ENCODE data around the gene BEST2. TPM values are rescaled to one million over a fixed set of nuclear protein-coding genes. Genes with fewer than 3 reads are reported as not detected.

The BEST2 gene
- polyA plus RNA-seq, 4 donors = 0.13 to 0.14 TPM; not detected in 2

GRCh38 chr19:12766051-12766521 lies 14.5 kb downstream of the BEST2 start:
- DNase-seq (ENCODE audit: low read depth in 4 of 4, low spot score in 2 of 4) = no peak

DNA sequence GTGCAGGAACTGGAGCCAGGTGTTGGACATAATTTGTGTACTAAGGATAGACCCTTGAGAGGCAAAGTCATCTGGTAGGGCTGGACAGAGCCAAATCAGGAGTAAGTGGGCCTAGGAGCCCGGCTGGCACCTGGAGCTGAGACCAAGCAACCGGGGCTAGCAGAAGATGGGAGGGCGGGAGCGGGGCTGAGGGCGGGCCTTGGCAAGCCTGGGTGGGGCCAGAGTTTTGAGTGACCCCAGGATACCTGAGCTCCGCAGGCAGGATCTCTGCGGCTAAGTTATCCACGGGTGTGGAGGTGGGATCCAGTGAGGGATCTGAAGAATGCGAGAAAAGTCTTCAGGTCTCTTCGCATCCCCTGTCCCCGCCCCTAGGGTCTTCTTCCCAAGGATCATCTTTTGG lies 15.6 kb downstream of the BEST2 start:
- DNase-seq (ENCODE audit: low read depth in 4 of 4, low spot score in 2 of 4) = no peak

DNA sequence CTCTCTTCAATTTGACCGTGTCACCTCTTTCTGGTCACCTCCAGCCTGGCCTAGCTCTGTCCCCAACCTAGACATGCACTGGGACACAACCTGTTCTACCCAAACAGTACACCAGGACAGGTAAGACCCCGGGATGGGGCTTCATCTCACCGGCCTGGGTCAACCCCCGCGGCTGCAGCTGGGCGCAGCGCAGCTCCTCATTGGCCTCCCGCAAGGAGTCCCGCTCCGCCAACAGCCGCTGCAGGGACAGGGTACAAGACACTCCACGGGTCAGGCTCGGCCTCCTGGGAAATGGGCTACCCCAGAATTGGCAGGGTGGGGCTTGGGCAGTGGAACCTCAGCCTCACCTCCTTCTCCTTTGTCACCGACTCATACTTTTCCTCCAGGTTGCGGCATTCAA lies 16.1 kb downstream of the BEST2 start:
- DNase-seq (ENCODE audit: low read depth in 4 of 4, low spot score in 2 of 4) = no peak

DNA sequence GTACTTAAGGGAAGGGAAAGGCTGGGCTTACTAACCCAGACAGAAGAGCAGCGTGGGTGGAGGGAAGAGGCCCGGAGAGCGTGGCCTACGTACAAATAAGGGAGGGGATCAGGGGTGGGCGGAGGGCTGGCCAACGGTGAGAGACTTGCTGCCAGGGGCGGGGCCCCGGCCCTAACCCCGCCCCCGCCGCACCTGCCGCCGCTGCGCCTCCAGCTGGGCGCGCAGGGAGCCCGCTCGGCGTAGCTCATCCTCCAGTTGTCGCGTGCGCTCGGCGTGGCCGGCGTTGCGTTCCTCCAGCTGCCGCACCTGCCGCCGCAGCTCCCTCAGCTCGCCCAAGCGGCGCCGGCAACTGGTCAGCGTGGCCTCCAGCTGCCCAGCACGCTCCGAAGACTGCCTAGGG lies 18.1 kb downstream of the BEST2 start:
- DNase-seq (ENCODE audit: low read depth in 4 of 4, low spot score in 2 of 4) = no peak

DNA sequence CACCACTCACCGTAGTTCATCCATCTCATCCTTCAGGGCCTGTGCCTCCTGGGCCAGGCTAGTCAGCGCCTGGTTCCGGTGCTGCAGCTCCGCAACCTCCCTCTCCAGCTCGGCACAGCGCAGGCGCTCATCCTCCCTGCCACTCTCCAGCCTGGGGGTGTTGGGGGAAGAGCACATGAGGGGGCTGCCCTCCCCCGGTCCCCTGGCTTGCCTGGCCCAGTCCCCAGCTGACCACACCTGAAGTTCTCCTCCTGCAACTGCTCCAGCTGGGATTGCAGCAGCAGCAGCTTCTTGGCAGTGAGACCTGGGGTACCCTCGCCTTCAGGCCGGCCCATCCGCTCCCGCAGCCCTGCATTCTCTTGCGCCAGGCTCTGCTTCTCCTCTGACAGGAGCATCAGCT lies 19.3 kb downstream of the BEST2 start:
- DNase-seq (ENCODE audit: low read depth in 4 of 4, low spot score in 2 of 4) = no peak

GRCh38 chr19:12772323-12772722 lies 20.7 kb downstream of the BEST2 start:
- no peak for DNase-seq (ENCODE audit: low read depth in 4 of 4, low spot score in 2 of 4)

DNA sequence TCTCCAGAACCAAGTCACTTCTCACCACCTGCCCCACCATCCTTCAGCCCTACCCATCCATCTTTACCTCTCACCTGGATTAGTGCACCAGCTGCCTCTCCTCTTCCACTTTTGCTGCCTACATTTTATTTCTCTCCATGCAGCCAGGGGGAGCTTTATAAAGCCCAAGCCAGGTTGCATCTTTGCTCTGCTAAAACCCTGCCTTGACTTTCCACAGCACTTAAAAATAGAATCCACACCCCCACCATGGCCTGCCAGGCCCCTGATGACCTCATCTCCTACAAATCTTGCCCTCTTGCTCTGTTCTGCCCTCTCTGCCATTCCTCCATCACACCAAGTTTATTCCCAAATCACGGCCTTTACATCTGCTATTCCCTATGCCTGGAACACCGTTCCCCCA lies 22.0 kb downstream of the BEST2 start:
- DNase-seq (ENCODE audit: low read depth in 4 of 4, low spot score in 2 of 4) = no peak

- DNase-seq (ENCODE audit: low read depth in 4 of 4, low spot score in 2 of 4) = no peak
Observed at GRCh38 chr19:12774588-12775555, 23.3 kb downstream of the BEST2 start, which contains the start of gene HOOK2. Gene HOOK2, minus strand, starts transcription at chr19:12775552. Its CDS starts 103 bp downstream, at chr19:12775449.

GRCh38 chr19:12777217-12778016 lies 25.8 kb downstream of the BEST2 start:
- no peak for DNase-seq (ENCODE audit: low read depth in 4 of 4, low spot score in 2 of 4)

DNA sequence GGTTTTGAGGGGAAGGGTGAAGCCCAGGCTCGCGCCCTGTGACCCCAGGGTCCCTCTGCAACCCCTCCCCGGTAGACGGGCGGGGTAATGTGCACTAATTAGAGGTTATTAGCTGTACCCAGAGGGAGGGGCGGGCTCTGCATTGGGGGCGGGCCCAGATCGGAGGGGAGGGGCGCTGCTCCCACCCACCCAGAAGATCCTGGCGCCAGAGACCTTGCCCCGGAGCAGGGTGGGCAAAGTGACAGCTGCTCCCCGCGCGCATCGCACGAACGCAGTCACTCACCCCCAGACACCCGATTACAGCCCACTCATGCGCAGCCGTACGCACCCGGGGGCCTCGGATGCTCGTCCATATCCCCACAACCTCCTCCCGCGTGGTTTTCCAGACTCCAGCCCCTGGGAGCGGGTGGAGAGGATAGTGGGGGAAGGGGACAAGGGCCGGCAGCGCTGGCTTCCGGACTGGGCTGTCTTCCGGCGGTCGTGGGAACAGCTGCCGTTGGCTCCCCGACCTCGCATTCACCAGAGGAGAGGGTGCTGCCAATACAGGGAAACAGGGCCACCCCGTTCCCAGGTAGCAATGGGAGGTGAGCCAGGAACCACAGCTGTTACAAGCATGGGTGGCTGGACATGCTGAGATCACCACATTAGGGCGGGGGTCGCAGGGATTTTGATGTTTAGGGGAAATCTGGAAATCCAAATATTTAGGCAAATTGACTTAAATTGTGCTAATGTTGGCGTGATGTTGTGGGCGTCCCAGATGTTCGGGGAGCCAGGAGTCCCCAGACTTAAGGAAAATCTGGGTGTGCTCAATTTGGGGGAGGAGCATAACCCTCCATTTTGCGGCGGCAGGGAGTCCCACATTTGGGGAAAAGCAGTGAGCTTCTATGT lies 26.7 kb downstream of the BEST2 start:
- DNase-seq (ENCODE audit: low read depth in 4 of 4, low spot score in 2 of 4) = no peak

DNA sequence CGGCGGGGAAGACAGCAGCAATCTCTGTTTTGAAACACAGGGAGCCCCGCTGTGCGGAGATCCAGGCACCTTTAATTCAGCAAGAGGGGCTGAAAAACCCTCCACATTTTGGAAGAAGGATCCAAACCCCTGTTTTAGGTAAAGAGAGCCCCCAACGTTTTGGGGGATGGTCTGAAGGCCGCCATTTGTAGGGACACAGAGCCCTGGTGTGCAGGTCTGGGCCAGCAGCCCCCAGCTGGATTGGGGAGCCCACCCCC lies 27.2 kb downstream of the BEST2 start:
- DNase-seq (ENCODE audit: low read depth in 4 of 4, low spot score in 2 of 4) = no peak

GRCh38 chr19:12779162-12779993 lies 27.8 kb downstream of the BEST2 start:
- DNase-seq (ENCODE audit: low read depth in 4 of 4, low spot score in 2 of 4) = no peak

DNA sequence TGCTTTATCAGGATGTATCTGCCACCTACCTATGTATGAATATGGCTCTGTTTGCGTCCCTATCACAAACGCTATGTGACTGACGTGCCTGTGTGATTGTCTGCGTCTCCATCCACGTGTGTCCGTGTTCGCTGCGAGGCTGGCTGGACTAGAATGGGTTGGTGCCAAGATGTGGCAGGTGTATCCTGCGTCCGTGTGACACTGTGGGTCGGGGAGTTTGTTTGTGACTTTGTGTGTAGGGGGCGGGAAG lies 30.5 kb downstream of the BEST2 start:
- DNase-seq (ENCODE audit: low read depth in 4 of 4, low spot score in 2 of 4) = no peak

- DNase-seq (ENCODE audit: low read depth in 4 of 4, low spot score in 2 of 4) = no peak
Observed at GRCh38 chr19:12782424-12783290, 31.1 kb downstream of the BEST2 start.

- DNase-seq (ENCODE audit: low read depth in 4 of 4, low spot score in 2 of 4) = no peak
Observed at GRCh38 chr19:12783291-12783848, 31.8 kb downstream of the BEST2 start.

- DNase-seq (ENCODE audit: low read depth in 4 of 4, low spot score in 2 of 4) = no peak
Observed at GRCh38 chr19:12783849-12784393, 32.3 kb downstream of the BEST2 start.

GRCh38 chr19:12784394-12784870 lies 32.8 kb downstream of the BEST2 start:
- no peak for DNase-seq (ENCODE audit: low read depth in 4 of 4, low spot score in 2 of 4)

GRCh38 chr19:12784871-12785430 lies 33.4 kb downstream of the BEST2 start:
- no peak for DNase-seq (ENCODE audit: low read depth in 4 of 4, low spot score in 2 of 4)
